Endothelial cell of umbilical vein (primary cell): ENCODE data around the gene FAM9B. TPM values are rescaled to one million over a fixed set of nuclear protein-coding genes. Genes with fewer than 3 reads are reported as not detected.

Experiments
- BruUV-seq: library from RNA; stranded (reverse); fragments of 400-500 nt; replicated peaks from 2 replicates; lab custom pipeline; 2021; lab: Mats Ljungman, UMichigan
- CTCF ChIA-PET: fragments of 300-600, 350-600 bp; sonication (Branson Sonifier 250); formaldehyde crosslinking; loops from one replicate; lab custom pipeline; 2021; ENCODE audit warnings: antibody characterized with exemption, inconsistent platforms; lab: Charles Lee
- POLR2A ChIA-PET: fragments of 300-600, 350-600 bp; sonication (Branson Sonifier 250); formaldehyde crosslinking; loops from one replicate; lab custom pipeline; 2021; ENCODE audit warnings: antibody characterized with exemption, inconsistent platforms; lab: Charles Lee
- DNase-seq: peaks from one replicate; pipeline ENCODE4 v3.0.0-alpha.2; 2011; ENCODE audit warnings: low read depth, low spot score
- FAIRE-seq: peaks from 2 replicates; lab custom pipeline; 2011; peaks lifted over from hg19 to GRCh38; lab: Jason Lieb, UNC
- H2AFZ ChIP-seq: 2 replicates; pipeline ENCODE4 v1.6.0; 2012; ENCODE audit warnings: low read depth, low read length, control low read depth, inconsistent platforms
- H3K27ac ChIP-seq: 2 replicates; pipeline ENCODE4 v1.5.1; 2011; ENCODE audit warnings: low read depth, mild to moderate bottlenecking, control low read depth, low read length, moderate library complexity; ENCODE audit not compliant: insufficient read depth
- H3K27me3 ChIP-seq, 2 experiments: 2 replicates each; pipeline versions ENCODE4 v1.6.0 to v1.6.1; 2011; ENCODE audit warnings: low read length in 2 of 2, mixed read lengths in 1 of 2; ENCODE audit not compliant: control insufficient read depth in 2 of 2, insufficient read depth in 2 of 2
- H3K36me3 ChIP-seq, 2 experiments: 2 replicates in 1 of 2; 3 replicates in 1 of 2; pipeline ENCODE4 v1.5.1; 2011; ENCODE audit warnings: low read length in 2 of 2, mild to moderate bottlenecking in 1 of 2, moderate library complexity in 1 of 2; ENCODE audit not compliant: control insufficient read depth in 2 of 2, insufficient read depth in 2 of 2; ENCODE audit errors: extremely low read depth in 1 of 2
- H3K4me1 ChIP-seq: 3 replicates; pipeline ENCODE4 v1.5.1; 2011; ENCODE audit warnings: mild to moderate bottlenecking, low read length; ENCODE audit not compliant: control insufficient read depth, insufficient read depth; ENCODE audit errors: extremely low read depth
- H3K4me2 ChIP-seq: 2 replicates; pipeline ENCODE4 v1.6.1; 2011; ENCODE audit warnings: low read length, control low read depth, mixed read lengths; ENCODE audit not compliant: insufficient read depth
- H3K4me3 ChIP-seq, 3 experiments: fragments of 200-600 bp in 1 of 3; sonication (generic), shearing (Covaris generic) in 1 of 3; replicated peaks in 1 of 3; 2 replicates each; pipeline ENCODE4 v1.5.1; 2011 to 2016; ENCODE audit warnings: control low read depth in 3 of 3, low read length in 3 of 3, mild to moderate bottlenecking in 2 of 3, inconsistent platforms in 1 of 3, low read depth in 1 of 3, moderate library complexity in 1 of 3; ENCODE audit not compliant: insufficient read depth in 1 of 3
- H3K79me2 ChIP-seq: 2 replicates; pipeline ENCODE4 v1.6.0; 2012; ENCODE audit warnings: low read length, inconsistent platforms; ENCODE audit not compliant: control insufficient read depth, insufficient read depth
- H3K9ac ChIP-seq: replicated peaks from 2 replicates; pipeline ENCODE3; 2011; ENCODE audit warnings: low read length, control low read depth; ENCODE audit not compliant: insufficient read depth; ENCODE audit errors: extremely low read depth
- H3K9me1 ChIP-seq: replicated peaks from 3 replicates; pipeline ENCODE4 v1.6.0; 2011; ENCODE audit warnings: mild to moderate bottlenecking, low read length; ENCODE audit not compliant: control insufficient read depth, insufficient read depth; ENCODE audit errors: extremely low read depth
- H3K9me3 ChIP-seq: replicated peaks from 2 replicates; pipeline ENCODE4 v1.5.1; 2012; ENCODE audit warnings: low read length, inconsistent platforms; ENCODE audit not compliant: control insufficient read depth, insufficient read depth
- H4K20me1 ChIP-seq: replicated peaks from 2 replicates; pipeline ENCODE3; 2011; ENCODE audit warnings: mild to moderate bottlenecking, low read length; ENCODE audit not compliant: control insufficient read depth, insufficient read depth; ENCODE audit errors: extremely low read depth
- CTCF ChIP-seq, 2 donors: IDR thresholded peaks; 1 replicate in 1 of 2; 2 replicates in 1 of 2; pipeline ENCODE4 v1.5.1; 2011; ENCODE audit warnings: low read length in 2 of 2, mild to moderate bottlenecking in 2 of 2, moderate library complexity in 2 of 2, control low read depth in 1 of 2, inconsistent platforms in 1 of 2, low read depth in 1 of 2; ENCODE audit not compliant: insufficient read depth in 1 of 2; ENCODE audit errors: extremely low read depth in 1 of 2
- EZH2 ChIP-seq: IDR thresholded peaks from 2 replicates; pipeline ENCODE4 v1.6.1; 2012; ENCODE audit warnings: borderline replicate concordance, low read depth, mild to moderate bottlenecking, moderate library complexity, low read length, inconsistent platforms; ENCODE audit not compliant: severe bottlenecking
- FOS ChIP-seq: IDR thresholded peaks from 2 replicates; pipeline ENCODE4 v1.6.1; 2011; ENCODE audit warnings: mild to moderate bottlenecking, low read length, moderate library complexity, borderline replicate concordance; ENCODE audit not compliant: insufficient read depth
- GATA2 ChIP-seq: IDR thresholded peaks from 2 replicates; pipeline ENCODE4 v1.7.0; 2011; ENCODE audit warnings: low read depth, mild to moderate bottlenecking, moderate library complexity, mixed read lengths, low read length; ENCODE audit not compliant: insufficient read length, insufficient read depth
- JUN ChIP-seq: IDR thresholded peaks from 2 replicates; pipeline ENCODE4 v1.6.1; 2011; ENCODE audit warnings: borderline replicate concordance, low read depth; ENCODE audit not compliant: insufficient read length, insufficient read depth
- MYC ChIP-seq: IDR thresholded peaks from one replicate; pipeline ENCODE4 v1.6.1; 2011; ENCODE audit warnings: mild to moderate bottlenecking, low read depth, low read length
- POLR2A ChIP-seq: IDR thresholded peaks from 2 replicates; pipeline ENCODE4 v1.6.1; 2012; ENCODE audit warnings: low read depth, mild to moderate bottlenecking, control low read depth, low read length
- POLR2AphosphoS5 ChIP-seq: IDR thresholded peaks from 2 replicates; pipeline ENCODE4 v1.6.1; 2012; ENCODE audit warnings: low read depth, mild to moderate bottlenecking, control low read depth, low read length, moderate library complexity; ENCODE audit not compliant: insufficient read depth
- dilution Hi-C: fragments of 300-500 bp; cut with MboI; formaldehyde crosslinking; loops from one replicate; pipeline ENCODE4 v1.15.0; 2019; ENCODE audit warnings: low sequenced_read_pairs; ENCODE audit not compliant: extremely low pct_ligation_motif_present
- intact Hi-C: fragments of 100-400 bp; cut with micrococcal nuclease; formaldehyde crosslinking; loops from one replicate; pipeline ENCODE4 v1.10.0; 2022
- polyA plus RNA-seq, 4 experiments: library from polyadenylated mRNA; depleted of rRNA in 3 of 4; stranded (reverse) in 3 of 4; unstranded in 1 of 4; fragments of >200 nt; gene quantifications; 2 replicates each; pipeline versions ENCODE4 v1.2.1 to v1.2.3, GENCODE V29; 2011 to 2012; ENCODE audit warnings: missing spikeins in 1 of 4
- total RNA-seq: library from RNA; stranded (reverse); gene quantifications from 2 replicates; pipeline ENCODE4 v1.2.3, GENCODE V29; 2021
- TF ChIP-seq, protein P1 (sequence below): IDR thresholded peaks from 2 replicates; pipeline ENCODE4 v1.6.1; 2011; ENCODE audit not compliant: insufficient read depth, insufficient read length

Gene FAM9B
- total and polyA plus RNA-seq, 2 donors (not counting 3 experiments of a cell fraction or from before 2014, with no cell fraction given), result not detected

- TF ChIP-seq POLR2A, result no peak
- no peak for TF ChIP-seq GATA2
- no peak for TF ChIP-seq EZH2
- TF ChIP-seq, protein P1, sequence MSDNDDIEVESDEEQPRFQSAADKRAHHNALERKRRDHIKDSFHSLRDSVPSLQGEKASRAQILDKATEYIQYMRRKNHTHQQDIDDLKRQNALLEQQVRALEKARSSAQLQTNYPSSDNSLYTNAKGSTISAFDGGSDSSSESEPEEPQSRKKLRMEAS, result no peak
- TF ChIP-seq POLR2AphosphoS5, result no peak
- TF ChIP-seq MYC, result no peak
- TF ChIP-seq CTCF (IDR thresholded peaks at IDR 0.05; ENCODE audit: extremely low read depth in 1 of 2, insufficient read depth in 1 of 2, low read depth in 1 of 2, low read length in 2 of 2), result no peak
- no peak for TF ChIP-seq FOS
- no peak for TF ChIP-seq JUN
- POLR2A ChIA-PET, result no interaction called here
- no peaks in the 10 kb centered on the region for H3K27me3 ChIP-seq
- H3K4me3 ChIP-seq, result no peak overlapping the region
- CTCF ChIA-PET, result no interaction called here
- no peak overlapping the region for H3K4me2 ChIP-seq
- FAIRE-seq (no peak), DNase-seq (no peak)
- no peaks in the 10 kb centered on the region for H4K20me1 ChIP-seq
- H3K9me3 ChIP-seq, result no peaks in the 10 kb centered on the region
- BruUV-seq, result no TSS peak
- no peaks in the 10 kb centered on the region for H3K79me2 ChIP-seq
- dilution Hi-C loops, result no loop called here
- no peak overlapping the region for H3K9ac ChIP-seq
- H3K9me1 ChIP-seq, result no peaks in the 10 kb centered on the region
- no peak overlapping the region for H2AFZ ChIP-seq
- intact Hi-C loops, result no loop called here
- H3K4me1 ChIP-seq, result no peaks in the 10 kb centered on the region
- no peaks in the 10 kb centered on the region for H3K36me3 ChIP-seq
- H3K27ac ChIP-seq, result no peak overlapping the region
These were observed 46.2 kb downstream of the FAM9B start for GRCh38 chrX:8987672-8988250.
